GM21529 (cell line): Measurements from ENCODE around the gene TMED9.
A peak's percentile ranks its signal among the peaks of the same experiment; 100 is the strongest.

ENCODE experiments used
- ATAC-seq: cut with Tn5 transposase; IDR thresholded peaks from one replicate; pipeline ENCODE4 v1.9.1; 2021; ENCODE audit not compliant: unreplicated experiment

Gene TMED9

DNA sequence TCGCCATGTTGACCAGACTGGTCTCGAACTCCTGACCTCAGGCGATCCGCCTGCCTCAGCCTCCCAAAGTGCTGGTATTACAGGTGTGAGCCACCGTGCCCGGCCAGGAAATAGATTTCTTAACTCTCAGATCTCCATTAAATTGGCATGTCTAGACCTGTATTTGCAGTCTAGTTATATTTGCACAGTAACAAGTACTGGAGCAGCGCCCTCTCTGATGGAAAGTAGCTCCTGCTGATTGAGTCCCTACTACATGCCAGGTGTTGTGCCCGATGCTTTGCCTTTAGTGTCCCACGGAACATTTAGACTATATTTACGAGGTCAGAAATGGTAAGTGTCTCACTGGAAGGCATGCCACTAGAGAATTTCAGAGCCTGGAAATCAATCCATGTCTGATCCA, 15.8 kb upstream of the TMED9 start:
- ATAC-seq, result no peak

DNA sequence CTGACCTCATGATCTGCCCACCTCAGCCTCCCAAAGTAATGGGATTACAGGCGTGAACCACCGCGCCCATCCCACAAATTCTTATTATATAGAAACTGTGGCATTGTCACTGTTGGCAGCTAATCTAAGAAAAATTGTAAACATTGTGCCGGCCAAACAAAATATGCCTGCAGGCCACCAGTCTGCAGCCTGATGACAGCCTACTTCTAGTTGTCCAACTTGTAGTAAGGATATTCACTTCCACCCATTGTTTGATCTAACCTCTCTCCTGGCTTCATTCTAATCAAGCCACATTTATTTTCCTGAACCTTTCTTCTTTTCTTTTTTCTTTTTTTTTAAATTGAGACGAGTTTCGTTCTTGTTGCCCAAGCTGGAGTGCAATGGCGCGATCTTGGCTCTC, 13.7 kb upstream of the TMED9 start:
- ATAC-seq, result no peak

DNA sequence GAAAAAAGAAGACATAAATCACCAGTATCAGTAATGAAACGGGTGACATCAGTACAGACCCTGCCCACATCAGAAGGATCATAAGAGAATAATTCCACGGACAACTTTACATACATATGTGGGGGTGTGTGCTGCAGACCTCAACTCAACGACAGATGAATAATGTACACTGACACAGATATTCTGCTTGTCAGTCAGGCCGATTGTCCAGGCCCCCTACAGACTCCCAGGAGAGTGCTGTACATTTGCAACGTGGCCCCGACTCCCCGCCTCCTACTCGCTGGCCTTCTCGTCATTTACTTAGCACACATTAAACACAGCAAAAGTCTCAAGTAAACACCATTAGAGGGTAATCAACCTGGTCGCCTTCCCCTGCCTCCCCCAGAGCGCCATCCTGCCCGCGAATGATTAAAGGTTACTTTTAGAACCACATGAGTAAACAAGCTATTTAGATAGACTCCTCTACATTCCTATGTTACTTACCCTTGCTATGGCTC, 3.5 kb upstream of the TMED9 start:
- no peak for ATAC-seq

DNA sequence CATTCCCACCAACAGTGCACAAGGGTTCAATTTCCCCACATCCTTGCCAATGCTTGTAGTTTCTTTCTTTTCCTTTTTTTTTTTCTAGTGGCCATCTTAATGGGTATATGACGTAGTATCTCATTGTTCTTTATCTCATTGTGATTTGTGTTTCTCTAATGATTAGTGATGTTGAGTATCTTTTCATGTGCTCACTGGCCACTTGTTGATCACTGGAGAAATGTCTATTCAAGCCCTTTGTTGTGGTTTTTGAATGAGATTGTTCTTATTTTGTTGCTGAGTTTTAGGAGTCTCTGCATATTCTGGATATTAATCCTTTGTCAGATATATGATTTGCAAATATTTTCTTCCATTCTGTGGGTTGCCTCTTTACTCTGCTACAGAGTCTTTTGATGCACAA, 1.6 kb upstream of the TMED9 start:
- no peak for ATAC-seq

DNA sequence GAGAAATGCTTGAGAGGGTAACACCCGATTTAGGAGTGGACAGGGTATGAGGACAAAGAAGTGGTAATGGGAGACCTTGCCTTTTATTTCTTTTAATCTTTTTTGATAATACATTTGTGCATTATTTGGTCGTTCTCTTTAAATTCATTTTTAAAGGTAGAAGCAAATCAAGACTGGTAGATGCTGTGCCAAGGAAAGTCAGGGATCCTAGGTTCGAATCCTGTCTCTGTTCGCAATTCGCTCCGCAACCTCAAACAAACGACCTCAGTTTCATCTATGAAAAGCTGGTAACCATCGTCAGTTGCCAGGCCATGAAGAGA, 353 bp upstream of the TMED9 start:
- ATAC-seq, result no peak

DNA sequence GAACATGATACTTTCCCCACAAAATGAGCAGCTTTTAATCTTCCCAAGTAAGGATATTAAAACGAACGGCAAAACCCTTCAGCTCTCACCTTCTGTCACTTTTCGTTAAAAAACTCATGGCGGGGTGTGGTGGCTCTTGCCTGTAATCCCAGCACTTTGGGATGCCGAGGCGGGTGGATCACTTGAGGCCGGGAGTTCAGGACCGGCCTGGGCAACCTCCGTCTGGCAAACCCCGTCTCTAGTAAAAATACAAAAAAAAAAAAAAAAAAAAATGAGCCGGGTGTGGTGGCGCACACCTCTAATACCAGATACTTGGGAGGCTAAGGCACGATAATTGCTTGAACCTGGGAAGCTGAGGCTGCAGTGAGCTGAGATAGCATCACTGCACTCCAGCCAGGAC, 902 bp downstream of the TMED9 start:
- ATAC-seq, result no peak

DNA sequence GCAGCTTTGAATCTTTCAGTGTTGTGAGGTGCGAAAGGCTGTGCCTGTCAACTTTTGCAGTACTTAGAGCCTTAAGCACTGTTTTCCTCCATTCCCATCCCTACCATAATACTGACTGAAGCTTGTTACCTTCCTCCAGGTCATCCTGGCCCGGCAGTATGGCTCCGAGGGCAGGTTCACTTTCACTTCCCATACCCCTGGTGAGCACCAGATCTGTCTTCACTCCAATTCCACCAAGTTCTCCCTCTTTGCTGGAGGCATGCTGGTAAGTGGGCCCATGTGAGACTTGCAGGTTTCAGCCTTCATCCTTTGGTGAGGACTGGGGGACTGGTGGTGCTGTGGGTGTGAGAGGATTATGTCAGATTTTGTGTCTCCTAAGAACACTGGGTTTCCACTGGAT, 1.5 kb downstream of the TMED9 start:
- no peak for ATAC-seq

DNA sequence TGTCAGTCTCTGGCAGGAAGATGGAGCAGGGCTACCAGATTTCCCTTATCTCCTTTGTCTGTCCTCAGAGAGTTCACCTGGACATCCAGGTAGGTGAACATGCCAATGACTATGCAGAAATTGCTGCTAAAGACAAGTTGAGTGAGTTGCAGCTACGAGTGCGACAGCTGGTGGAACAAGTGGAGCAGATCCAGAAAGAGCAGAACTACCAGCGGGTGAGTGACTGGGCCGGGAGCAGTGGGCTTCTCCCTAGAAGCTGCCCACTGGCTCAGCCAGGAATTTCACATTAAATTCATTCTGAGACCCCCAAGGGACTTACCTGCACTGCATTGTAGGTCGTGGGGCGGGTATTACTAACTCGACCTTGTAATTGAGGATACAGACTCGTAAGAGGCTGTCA, 2.1 kb downstream of the TMED9 start:
- ATAC-seq, result no peak

DNA sequence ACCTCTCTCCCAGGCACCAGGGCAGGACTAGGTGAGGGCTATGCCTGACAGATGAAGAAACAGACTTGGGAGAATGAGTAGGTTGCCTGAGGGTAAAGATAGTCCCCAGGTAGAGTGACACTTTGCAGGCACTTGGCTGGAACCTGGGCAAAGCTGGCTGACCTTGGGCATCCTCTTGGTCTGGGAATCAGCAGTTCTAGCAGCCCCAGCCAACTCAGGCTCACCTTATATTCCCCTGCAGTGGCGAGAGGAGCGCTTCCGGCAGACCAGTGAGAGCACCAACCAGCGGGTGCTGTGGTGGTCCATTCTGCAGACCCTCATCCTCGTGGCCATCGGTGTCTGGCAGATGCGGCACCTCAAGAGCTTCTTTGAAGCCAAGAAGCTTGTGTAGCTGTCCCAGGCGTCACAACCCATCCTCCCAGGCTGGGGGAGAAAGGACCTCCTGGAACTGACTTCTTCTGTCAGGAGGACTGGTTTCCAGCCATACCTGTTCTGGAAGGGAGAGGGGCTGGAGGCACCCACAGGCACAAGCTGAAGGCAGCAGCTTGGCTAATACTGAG, 3.1 kb downstream of the TMED9 start:
- ATAC-seq, result no peak

DNA sequence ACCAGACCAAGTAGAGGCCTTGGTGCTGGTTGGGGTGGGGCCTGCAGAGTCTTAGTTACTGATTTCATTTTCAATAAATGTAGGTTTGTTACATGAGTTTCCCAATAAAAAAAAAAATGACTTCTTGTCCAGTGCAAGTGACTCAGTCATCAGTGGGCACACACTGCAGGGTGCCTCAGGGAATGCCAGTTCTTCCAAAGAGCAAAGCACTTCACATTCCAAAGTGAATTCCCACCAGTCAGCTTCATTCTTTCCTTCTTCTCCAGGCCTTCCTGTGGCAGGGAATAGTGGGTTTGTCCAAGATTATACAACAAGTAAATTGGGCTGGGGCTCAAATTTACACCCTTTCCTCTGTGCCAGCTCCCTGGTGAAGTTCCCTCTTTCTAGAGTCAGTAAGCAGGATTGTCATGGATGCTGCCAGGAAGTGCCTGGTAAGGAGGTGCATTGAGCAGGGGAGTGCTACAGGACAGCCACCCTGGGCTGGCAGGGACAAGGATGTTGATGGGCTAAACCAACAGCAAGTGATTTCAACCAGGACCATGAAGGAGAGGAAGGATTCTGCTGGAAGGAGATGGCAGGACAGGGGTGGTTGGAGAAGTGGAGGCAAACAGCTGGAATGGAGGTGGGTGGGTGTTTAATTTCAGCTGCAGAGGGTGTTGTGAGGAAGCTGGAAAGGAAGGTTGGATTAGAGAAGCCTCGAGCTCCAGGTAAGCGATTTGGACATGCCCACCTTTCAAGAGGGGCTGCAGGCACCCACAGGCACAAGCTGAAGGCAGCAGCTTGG, 4.2 kb downstream of the TMED9 start:
- ATAC-seq, result no peak

DNA sequence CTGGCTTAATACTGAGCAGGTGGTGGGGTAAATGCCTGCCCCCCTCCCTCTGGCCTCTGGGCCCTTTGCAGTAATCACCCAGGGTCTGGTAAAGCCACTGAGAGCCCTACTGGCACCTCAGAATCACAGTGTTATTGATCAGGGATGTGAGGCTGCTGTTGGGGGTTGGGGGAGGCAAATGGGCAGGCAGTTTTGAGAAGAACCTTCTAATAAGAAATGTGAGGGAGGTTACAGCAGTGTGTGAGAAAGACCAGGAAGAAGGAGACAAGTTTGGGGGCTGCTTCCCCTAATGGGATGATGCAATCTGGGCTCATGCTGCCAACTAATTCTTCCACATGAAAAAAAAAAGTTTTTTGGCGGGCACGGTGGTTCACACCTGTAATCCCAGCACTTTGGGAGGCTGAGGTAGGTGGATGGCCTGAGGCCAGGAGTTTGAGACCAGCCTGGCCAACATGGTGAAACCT, 4.8 kb downstream of the TMED9 start:
- no peak for ATAC-seq

DNA sequence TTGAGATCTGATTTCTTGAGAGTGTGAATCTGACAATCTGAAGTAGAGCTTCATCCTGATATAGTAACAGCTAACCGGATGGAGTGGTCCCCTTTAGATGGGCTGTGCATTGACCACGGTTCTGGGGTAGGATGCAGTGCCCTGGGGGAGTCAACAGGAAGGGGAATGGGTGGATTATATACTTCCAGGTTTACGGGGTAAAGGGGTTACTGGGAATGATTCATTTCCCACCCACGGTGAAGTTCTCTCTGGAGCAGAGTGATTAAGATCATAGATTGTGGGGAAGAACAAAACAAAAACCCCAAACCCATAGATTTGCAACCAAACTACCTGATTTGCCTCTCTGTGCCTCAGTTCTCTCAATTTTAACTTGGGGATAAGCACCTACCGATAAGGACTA, 6.5 kb downstream of the TMED9 start:
- ATAC-seq, result no peak

DNA sequence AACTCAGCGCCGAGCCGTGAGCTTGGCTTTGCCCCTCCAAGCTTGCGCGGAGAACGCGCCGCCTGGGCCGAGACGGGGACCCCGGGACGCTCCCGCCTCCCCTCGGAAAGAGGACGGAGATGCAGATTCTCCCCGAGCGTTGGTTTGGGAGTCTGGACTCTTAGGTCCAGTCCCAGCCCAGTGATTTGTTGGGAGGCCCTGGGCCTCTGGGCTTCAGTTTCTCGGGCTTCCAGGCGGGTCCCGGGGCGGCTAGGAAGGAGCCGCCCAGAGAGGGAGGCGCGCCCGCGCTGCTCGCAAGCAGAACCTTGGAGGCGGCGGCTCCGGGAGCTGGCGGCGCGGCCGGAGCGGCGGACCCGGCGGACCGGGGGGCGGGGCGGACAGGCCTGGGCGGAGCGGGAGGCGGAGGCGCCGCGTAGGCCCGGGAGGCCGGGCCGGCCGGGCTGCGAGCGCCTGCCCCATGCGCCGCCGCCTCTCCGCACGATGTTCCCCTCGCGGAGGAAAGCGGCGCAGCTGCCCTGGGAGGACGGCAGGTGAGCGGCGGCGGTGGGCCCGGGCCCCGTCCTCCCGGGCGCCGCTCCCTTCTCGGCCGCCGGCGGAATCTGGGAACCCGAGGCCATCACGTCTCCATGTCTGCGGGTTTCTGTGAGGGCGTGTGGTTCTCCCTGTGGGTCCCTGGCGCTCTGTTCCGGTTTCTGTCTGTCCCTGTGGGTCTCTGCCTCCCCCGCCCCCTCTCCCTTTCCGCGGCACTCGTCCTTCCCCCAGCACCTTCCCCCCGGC, 7.9 kb downstream of the TMED9 start, which contains the start of gene B4GALT7:
Gene B4GALT7 (plus strand): TSS at position 402 of the 777 bp plus-strand sequence. CDS start 79 bp downstream, at position 481.
- ATAC-seq, result peak; percentile 88

DNA sequence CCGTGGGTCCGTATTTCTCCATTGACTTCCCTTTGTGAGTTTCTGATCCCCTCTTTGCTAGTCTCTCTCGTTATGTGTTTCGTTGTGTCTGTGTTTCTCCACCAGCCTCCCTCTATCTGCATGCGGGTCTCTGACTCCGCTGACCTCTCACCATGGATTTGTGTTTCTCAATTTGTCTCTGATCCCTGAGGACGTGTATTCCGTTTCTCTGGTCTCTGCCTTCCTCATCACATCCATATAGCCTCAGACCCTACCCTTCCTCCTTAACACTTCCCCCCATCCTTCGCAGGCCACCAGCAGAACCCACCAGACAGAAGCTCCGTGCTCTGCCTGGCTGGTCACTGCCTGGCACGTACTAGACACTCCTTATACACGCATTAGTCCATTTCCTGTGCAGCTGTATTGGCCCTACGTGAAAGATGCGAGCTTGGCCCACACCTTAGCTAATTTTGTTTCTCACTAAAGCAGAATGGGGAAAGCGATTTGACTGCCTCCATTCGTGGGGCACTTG, 8.6 kb downstream of the TMED9 start:
- ATAC-seq, result no peak

DNA sequence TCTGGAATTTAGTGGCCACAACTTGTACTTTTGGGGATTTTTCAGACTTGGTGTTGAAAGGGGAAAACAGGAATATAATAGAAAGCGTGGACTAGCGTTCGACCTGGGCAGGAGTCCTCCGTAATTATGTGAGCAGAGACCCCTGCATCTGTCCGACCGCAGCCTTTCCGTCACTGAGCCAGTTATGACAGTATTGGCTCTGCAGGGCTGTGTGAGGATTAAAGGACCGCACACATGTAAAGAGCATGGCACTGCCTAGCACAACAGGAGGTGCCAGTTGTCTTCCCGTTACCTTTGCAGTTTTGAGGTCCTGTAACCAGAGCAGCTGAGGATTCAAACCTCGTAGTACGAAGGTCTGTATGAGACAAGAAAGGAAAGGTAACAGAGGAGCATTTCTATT, 9.1 kb downstream of the TMED9 start:
- ATAC-seq, result no peak

DNA sequence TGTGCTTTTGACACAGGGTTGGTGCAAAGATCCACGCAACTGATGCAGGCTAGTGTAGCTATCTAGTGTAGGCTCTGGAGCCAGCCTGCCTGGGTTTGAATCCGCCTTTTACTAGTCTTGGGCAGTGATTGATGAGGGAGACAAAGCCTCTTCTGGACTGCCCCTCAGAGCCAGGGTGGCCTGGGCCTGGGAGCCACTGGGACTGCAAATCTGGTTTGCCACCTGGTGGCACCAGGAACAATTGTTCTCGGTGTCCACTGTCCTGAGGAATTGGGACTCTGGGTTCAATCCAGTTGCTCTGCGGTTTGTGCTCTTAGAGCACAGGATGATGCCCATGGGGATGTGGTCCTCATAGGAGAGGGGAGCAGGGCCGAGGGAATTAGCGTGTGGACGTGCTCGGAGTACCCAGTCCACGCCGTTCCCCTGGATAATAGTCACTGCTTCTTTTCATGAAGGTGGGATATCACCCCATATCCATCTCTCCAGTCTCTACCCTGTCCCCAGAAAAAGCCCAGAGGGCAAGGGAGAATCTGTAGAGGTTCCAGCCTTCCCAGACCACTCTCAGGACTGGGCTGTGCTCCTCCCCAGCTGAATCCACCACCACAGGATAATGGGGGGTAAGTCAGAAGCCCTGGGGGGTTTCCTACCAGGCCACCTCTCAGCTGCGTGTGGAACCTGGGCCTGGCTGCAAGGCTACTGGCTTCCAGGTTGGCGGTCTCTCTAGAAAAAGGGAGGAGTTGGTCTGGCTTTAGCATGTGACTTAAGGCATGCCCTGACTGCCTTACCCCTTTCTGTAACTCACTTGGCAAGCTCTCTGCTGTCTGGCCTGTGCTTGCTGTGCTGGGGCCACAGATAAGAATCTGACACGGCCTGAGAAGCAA, 9.8 kb downstream of the TMED9 start:
- no peak for ATAC-seq

DNA sequence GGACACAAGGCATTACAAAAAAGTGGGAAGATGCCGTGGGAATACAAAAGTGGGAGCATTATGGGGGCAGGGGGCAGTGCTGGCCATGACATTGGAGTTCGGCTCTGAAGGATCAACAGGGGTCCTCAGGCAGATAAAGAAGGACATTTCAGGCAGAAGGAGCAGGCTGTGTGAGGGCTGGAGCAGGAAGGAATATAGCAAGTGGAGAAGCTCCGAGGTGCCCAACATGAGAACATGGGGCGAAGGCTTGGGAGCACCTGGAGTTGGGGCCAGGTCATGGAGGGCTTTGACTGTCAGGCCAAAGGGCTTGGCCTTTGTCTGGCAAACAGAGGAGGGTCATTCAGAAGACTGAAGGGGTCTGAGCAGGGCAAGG, 10.4 kb downstream of the TMED9 start:
- no peak for ATAC-seq

DNA sequence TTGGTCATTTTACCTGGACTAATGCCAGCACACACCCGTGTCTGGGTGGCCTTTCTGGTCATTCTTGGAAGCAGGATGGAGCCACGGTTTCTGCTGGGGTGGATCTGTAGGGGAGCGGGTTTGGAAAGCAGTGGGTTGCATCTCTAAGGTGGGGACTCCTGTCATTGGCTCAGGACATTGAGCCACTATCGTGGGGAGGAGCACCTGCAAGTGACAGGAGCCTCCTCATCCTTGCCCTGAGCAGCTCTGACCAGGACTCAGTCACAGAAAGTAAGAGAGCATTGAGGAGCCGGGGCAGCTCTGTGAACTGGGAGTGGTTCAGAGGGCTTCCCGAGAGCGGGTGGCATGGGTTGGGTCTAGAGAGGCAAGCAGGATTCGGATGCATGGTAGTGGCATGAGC, 11.6 kb downstream of the TMED9 start:
- no peak for ATAC-seq

DNA sequence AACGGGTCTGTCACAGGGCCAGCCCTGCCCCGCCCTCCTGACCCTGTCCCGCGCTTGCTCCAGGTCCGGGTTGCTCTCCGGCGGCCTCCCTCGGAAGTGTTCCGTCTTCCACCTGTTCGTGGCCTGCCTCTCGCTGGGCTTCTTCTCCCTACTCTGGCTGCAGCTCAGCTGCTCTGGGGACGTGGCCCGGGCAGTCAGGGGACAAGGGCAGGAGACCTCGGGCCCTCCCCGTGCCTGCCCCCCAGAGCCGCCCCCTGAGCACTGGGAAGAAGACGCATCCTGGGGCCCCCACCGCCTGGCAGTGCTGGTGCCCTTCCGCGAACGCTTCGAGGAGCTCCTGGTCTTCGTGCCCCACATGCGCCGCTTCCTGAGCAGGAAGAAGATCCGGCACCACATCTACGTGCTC, 12.1 kb downstream of the TMED9 start:
- ATAC-seq, result no peak

DNA sequence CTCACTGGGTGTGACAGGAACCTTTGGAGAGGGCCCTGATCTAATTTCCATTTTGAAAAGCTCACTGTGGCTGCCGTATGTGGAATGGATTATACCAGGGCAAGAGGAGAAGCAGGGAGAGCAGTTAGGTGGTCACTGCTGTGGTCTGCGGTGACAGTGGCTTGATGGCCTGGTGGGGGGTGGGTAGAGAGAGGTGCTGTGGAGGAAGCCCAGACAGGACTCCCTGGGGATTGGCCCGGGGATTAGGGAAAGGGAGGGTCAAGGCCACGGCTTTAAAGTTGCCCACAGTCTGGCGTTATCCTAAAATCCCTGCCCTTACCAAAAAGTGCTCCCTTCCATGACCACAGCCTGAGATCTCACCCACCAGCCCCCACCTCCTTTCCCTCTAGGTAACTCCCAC, 12.7 kb downstream of the TMED9 start:
- ATAC-seq, result no peak

DNA sequence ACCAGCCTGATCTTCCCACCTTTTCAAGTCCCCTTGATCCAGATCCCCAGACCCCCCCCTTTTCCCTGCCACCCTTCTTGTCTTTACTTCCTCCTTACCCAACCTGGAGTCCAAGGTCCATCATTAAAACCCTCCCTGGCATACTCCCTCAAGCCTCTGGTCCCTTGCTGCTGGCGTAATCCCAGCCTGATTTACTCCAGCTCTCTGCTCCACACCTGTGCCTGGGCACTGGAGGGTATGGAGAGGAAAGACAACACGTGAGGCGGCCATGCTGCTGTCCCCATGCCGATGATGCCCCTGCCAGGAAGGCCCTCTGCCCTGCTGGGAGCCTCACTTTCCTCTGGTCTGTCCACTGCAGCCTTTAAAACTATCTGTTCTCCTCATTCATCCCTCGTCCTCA, 13.1 kb downstream of the TMED9 start:
- no peak for ATAC-seq
